Upper lobe of right lung (tissue), 1 donor: ENCODE measurements around the gene KRTAP5-6. TPM values are rescaled to one million over a fixed set of nuclear protein-coding genes. Genes with fewer than 3 reads are reported as not detected.

ENCODE experiments used
- ATAC-seq: fragments of 200-7000 bp; cut with Tn5 transposase; one replicate; pipeline ENCODE4 v1.9.1; 2020; ENCODE audit warnings: mild to moderate bottlenecking, moderate library complexity
- DNase-seq: peaks from one replicate; pipeline ENCODE4 v3.0.0-alpha.2; 2020
- H3K27ac ChIP-seq: fragments of 200-600 bp; one replicate; pipeline ENCODE4 v1.8.0; 2022
- H3K27me3 ChIP-seq: fragments of 200-600 bp; one replicate; pipeline ENCODE4 v1.8.0; 2022; ENCODE audit warnings: mild to moderate bottlenecking
- H3K36me3 ChIP-seq: fragments of 200-600 bp; one replicate; pipeline ENCODE4 v1.8.0; 2022
- H3K4me1 ChIP-seq: fragments of 200-600 bp; one replicate; pipeline ENCODE4 v1.8.0; 2022
- H3K4me3 ChIP-seq: fragments of 200-600 bp; one replicate; pipeline ENCODE4 v1.8.0; 2022; ENCODE audit warnings: mild to moderate bottlenecking
- H3K9me3 ChIP-seq: fragments of 200-600 bp; one replicate; pipeline ENCODE4 v1.8.0; 2022
- CTCF ChIP-seq: fragments of 200-600 bp; IDR thresholded peaks from one replicate; pipeline ENCODE4 v1.8.0; 2022; ENCODE audit warnings: antibody characterized with exemption
- intact Hi-C: fragments of 100-400 bp; cut with DNase I; formaldehyde crosslinking; loops from one replicate; pipeline ENCODE4 v1.11.0; 2022
- total RNA-seq: library from RNA; stranded (reverse); fragmentation: NEBNext Ultra II Directional; extraction: Animal tissue kit (Norgen Biotek cat#: 25700); gene quantifications from one replicate; pipeline ENCODE4 v1.2.1, GENCODE V29; 2021
- donor health status: DM: no; HTN: yes; CAD: no; lungs with severe emphysema.

KRTAP5-6 gene
- total RNA-seq, 1 donor from 2014 or later = not detected

- H3K27me3 ChIP-seq = peaks cover 37% of the 10 kb centered on the region
- TF ChIP-seq CTCF = no peak
- intact Hi-C loops = no loop called here
- H3K9me3 ChIP-seq = no peaks in the 10 kb centered on the region
- no peak overlapping the region for H3K27ac ChIP-seq
- H3K36me3 ChIP-seq = no peaks in the 10 kb centered on the region
- H3K4me1 ChIP-seq = no peaks in the 10 kb centered on the region
- H3K4me3 ChIP-seq = no peak overlapping the region
- ATAC-seq = no peak
- no peak for DNase-seq
These were observed 32.7 kb downstream of the KRTAP5-6 start for GRCh38 chr11:1729692-1730011.

DNA sequence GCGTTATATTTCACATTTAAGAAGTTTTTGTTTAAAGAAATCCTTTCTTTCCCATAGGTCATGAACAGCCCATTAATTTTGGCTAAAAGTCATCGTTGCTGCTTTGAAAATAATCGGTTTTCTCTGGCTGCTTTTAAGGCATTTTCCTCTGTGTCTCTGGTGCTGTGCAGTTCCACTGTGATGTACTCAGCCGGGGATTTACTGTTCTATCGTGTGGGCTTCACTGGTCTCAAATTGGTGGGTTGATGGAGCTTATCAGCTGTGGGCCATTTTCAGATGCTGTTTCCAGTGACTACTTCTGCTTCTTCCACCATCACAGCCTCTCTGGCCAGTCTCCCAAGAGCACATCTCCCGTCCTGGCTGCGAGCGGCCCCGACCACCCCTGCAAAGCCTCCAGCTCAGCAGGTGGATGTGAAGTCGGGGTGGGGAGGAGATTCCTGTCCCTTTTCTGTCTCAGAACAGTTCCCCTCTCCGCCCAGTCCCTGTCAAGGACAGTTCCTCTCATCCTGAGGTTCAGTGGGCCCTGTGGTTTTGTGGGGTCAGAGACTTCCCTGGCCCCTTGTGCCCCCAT is 33.1 kb downstream of the KRTAP5-6 start:
- no peaks in the 10 kb centered on the region for H3K36me3 ChIP-seq
- ATAC-seq (no peak), DNase-seq (no peak)
- intact Hi-C loops = no loop called here
- H3K9me3 ChIP-seq = no peaks in the 10 kb centered on the region
- peaks cover 37% of the 10 kb centered on the region for H3K27me3 ChIP-seq
- H3K27ac ChIP-seq = no peak overlapping the region
- H3K4me3 ChIP-seq = no peak overlapping the region
- TF ChIP-seq CTCF = no peak
- H3K4me1 ChIP-seq = no peaks in the 10 kb centered on the region

DNA sequence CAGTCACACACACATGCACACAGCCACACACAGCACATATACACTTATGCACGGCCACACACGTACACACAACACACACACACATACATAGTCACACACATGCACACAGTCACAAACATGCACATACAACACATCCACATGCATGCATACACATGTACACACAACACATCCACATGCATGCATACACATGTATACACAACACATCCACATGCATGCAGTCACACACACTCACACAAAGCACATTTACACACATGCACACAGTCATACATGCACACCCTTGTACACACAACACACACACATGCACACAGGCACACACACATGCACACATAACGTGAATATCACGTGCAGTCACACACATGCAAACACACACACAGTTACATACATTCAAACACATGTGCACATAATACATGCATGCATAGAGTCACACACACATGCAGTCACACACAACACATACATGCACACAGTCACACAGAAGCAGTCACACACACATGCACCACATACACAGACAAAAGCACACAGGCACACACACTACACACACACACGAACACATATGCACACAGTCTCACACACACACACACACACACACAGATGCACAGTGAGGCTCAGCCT is 34.6 kb downstream of the KRTAP5-6 start:
- Histone ChIP-seq H3K4me3 (no peak overlapping the region), H3K36me3 (no peaks in the 10 kb centered on the region), H3K9me3 (no peaks in the 10 kb centered on the region), H3K4me1 (no peaks in the 10 kb centered on the region), H3K27me3 (peaks cover 45% of the 10 kb centered on the region), H3K27ac (no peak overlapping the region)
- no peak for TF ChIP-seq CTCF
- DNase-seq (no peak), ATAC-seq (no peak)
- intact Hi-C loops = no loop called here

GRCh38 chr11:1732418-1733008 is 35.5 kb downstream of the KRTAP5-6 start:
- intact Hi-C loops = no loop called here
- ATAC-seq (no peak), DNase-seq (no peak)
- no peak for TF ChIP-seq CTCF
- H3K9me3 ChIP-seq = no peaks in the 10 kb centered on the region
- H3K27me3 ChIP-seq = peaks cover 53% of the 10 kb centered on the region
- no peaks in the 10 kb centered on the region for H3K36me3 ChIP-seq
- no peaks in the 10 kb centered on the region for H3K4me1 ChIP-seq
- no peak overlapping the region for H3K4me3 ChIP-seq
- no peak overlapping the region for H3K27ac ChIP-seq

DNA sequence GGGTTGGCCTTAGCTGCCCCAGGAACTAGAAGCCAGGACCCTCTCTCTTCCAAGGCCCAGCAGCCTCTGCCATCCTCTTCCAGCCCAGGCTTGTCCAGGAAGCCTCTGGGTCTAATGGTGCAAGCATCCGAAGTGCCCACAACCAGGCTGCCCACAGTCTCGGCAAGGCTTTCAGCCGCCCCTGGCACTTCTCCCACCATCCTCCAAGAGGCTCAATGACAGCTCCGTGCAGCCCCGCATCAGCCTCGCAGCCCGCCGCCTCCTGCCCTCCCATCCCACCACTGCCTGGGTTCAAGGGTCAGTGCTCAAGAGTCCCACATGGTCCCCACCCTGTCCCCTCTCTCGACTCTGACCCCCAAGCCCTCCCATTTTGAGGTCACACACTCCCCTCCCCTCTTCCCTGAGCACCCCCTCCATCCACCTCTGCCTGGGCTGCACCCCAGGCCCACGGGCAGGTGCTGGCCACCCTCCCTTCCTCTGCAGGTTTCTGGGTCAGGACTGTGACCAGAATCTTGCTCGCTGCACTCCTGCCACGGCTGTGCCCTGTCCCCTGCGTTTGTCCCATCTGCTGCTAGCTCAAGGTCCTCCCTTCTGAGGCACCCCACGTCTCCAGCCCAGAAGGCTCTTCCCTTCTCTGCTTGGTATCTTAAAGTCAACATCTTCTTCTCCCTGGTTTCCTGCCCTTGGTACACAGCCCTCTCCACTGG is 36.2 kb downstream of the KRTAP5-6 start:
- H3K27ac ChIP-seq = no peak overlapping the region
- DNase-seq = no peak
- H3K36me3 ChIP-seq = no peaks in the 10 kb centered on the region
- H3K4me1 ChIP-seq = no peaks in the 10 kb centered on the region
- no peak for ATAC-seq
- H3K4me3 ChIP-seq = no peak overlapping the region
- peaks cover 56% of the 10 kb centered on the region for H3K27me3 ChIP-seq
- no peak for TF ChIP-seq CTCF
- no peaks in the 10 kb centered on the region for H3K9me3 ChIP-seq
- intact Hi-C loops = no loop called here
